GM19025 (cell line): ENCODE results near the gene SNHG17.
"Not testable (repeated sequence)": the region's sequence is repeated elsewhere in the genome, so short reads cannot be mapped to it uniquely, and the experiment has no call there.

Experiments used
- ATAC-seq: cut with Tn5 transposase; IDR thresholded peaks from one replicate; pipeline ENCODE4 v1.9.1; 2021; ENCODE audit warnings: mild to moderate bottlenecking, low read depth, moderate library complexity; ENCODE audit not compliant: unreplicated experiment

Gene SNHG17

DNA sequence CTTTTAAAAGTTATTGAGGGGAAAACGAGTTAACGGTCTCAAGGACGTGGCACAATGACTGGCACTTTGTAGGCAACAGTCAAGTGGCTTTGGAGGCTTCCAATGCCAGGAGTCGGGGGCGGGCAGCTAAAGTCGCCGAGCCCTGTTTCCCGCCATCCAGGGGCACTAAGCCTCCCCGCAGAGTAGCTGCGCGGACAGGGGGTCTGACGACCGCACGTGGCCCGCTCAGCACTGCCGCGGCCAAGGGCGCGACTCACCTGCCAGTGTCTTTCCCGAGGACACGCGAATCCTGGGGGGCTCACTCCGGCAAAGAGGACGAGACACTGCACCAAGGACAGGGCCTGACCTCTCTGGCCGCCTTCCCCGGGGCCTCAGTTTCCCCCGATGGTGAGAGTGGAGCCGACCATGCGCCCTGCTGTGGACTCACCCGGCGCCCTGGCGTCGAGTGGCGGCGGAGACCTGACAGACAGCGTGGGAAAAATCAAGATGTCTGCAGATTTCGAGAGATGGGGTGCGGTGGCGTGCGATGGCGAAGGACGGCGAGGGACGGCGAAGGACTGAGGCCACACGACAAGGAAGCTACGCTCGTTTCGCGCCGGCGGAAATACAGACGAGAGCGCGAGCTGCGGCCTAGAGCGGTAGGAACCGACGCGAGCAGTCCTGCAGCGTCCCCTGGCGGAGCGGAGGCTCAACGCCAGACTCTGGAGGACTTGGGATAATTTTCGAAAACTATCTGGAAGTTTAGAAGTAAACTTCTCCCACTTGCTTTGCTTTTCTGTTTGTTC lies at the start of gene SNHG17:
TSS of gene SNHG17 (minus strand) at position 559 of the 785 bp plus-strand sequence.
- ATAC-seq: no peak

- ATAC-seq: no peak
These were observed 44.5 kb upstream of the SNHG17 start for GRCh38 chr20:38479596-38479995.

DNA sequence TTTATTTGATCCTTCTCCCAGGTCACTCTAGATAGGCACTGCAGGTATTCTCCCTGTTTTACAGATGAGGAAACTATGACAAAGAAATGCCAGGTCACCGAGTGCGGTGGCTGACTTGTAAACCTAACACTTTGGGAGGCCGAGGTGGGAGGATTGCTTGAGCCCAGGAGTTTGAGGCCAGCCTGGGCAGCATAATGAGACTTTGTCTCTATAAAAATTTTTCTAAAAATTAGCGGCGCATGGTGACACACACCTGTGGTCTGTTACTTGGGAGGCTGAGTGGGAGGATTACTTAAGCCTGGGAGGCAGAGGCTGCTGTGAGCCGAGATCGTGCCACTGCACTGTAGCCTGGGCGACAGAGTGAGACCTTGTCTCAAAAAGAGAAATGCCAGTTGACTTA lies 42.6 kb upstream of the SNHG17 start:
- no peak for ATAC-seq

- no peak for ATAC-seq
These were observed 38.3 kb upstream of the SNHG17 start for GRCh38 chr20:38473367-38473795.

DNA sequence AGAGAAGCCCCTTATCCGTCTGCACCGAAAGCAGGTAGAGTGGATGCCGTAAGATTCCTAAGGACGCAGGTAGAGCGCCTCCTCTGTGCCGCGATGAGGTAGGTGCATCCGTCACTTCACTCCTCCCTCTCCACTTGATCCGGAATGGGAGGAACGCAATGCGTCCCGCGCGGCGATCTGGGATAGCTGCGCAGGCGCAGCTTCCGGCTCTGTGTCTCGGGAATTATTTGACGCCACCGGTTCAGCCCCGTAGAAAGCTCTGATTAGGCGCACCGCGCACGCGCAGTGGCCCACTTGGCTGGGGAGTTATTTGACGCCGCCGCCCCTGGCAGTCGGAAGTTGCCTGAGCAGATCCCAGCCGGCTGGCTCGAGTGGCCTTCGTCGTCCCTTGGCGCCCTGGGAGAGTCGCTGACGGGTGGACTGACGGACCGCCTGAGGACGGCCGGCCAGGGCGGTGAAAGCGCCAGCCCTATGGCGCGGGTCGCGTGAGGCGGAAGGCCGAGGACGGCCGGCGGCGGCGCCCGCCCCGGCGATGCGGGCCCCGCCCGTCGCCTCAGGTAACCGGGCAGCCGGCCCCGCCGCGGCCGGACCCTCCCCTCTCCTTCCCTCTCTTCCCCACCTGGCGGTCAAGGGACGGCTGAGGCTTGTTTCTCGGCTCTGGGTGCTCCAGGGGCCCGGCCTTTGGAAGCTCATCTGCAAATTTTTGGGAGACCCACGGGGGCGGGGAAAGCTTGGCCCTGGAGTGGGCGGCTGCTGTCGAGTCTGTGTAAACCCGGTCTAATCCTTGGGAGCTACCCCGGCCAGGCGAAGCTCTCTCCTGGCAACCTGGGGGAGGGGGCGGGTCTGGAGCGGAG lies 37.6 kb upstream of the SNHG17 start, which contains the start of gene RALGAPB:
TSS of gene RALGAPB (plus strand) at position 331 of the 854 bp plus-strand sequence. CDS start 15,590 bp downstream, outside the sequence.
- ATAC-seq: peak; percentile 89

GRCh38 chr20:38471987-38472512 lies 36.9 kb upstream of the SNHG17 start:
- ATAC-seq: peak; percentile 10

DNA sequence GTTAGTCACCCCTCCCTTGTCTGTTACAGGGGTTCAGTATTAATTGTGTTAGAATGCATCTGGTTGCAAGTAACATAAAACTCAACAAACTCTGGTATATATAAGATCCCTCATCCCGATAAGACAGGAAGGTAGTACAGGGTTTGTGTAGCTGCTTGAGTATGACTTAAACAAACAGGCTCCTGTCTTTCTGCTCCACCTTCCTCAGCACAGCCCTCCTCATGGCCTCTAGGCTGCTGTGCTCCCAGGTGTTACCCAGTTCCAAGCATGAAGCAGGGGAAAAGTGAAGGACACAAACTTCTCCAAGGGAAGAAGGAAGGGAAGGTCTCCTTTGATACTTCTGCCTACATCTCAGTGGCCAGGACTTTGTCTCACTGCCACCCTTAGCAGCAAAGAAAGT lies 36.1 kb upstream of the SNHG17 start:
- no peak for ATAC-seq

- no peak for ATAC-seq
These were observed 31.9 kb upstream of the SNHG17 start for GRCh38 chr20:38466983-38467382.

DNA sequence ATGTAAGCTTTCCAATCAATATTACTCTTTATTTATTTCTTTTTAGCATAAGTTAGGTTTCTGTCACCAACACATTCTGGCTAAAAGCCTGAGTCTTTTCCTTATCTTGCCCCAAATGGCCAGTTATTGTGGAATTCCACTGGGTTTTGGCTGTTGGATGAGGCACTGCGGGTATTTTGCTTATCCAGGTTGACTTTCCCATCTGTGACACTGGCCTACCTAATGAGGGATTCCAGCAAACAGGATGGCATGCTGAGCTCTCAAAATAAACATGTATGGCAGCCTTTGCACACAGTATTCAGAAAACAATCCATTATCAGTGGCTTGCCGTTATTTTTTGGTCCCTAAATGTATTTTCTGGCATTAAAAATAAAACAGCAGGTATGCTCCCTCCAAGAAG lies 31.0 kb upstream of the SNHG17 start:
- ATAC-seq: no peak

- not testable (repeated sequence) for ATAC-seq
These were observed 26.4 kb upstream of the SNHG17 start for GRCh38 chr20:38461569-38461968.

DNA sequence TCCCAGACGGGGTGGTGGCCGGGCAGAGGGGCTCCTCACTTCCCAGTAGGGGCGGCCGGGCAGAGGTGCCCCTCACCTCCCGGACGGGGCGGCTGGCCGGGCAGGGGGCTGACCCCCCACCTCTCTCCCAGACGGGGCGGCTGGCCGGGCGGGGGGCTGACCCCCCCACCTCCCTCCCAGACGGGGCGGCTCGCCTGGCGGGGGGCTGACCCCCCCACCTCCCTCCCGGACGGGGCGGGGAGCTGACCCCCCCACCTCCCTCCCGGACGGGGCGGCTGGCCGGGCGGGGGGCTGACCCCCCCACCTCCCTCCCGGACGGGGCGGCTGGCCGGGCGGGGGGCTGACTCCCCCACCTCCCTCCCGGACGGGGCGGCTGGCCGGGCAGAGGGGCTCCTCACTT lies 26.0 kb upstream of the SNHG17 start:
- ATAC-seq: not testable (repeated sequence)

DNA sequence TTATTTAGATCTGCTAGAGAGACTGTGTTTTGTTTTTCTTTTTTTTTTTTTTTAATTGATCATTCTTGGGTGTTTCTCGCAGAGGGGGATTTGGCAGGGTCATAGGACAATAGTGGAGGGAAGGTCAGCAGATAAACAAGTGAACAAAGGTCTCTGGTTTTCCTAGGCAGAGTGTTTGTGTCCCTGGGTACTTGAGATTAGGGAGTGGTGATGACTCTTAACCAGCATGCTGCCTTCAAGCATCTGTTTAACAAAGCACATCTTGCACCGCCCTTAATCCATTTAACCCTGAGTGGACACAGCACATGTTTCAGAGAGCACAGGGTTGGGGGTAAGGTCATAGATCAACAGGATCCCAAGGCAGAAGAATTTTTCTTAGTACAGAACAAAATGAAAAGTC lies 25.5 kb upstream of the SNHG17 start:
- ATAC-seq: not testable (repeated sequence)

DNA sequence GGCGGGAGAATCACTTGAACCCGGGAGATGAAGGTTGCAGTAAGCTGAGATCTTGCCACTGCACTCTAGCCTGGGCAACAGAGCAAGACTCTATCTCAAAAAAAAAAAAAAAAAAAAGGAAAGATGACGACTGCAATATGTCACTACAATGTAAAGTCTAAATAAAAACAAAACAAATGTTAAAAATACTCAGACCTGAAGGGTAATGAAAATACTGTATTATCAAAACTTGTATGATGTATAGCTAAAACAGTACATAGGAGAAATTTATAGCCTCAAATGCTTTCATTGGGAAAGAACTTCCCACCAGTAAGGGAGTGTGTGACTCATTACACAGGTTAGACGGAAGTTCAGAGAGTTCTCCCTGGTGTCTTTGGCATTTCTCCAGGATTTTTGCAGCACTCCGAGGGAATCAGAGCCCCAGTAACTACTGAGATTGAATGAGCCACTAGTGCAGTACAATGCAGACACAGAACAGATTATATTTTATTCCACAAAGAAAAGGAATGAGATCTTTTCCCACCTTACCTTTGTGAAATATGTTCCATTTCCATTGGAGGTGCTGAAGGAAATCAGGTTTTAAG lies 25.0 kb upstream of the SNHG17 start:
- ATAC-seq: no peak

- ATAC-seq: no peak
These were observed 23.2 kb upstream of the SNHG17 start for GRCh38 chr20:38458314-38458713.

GRCh38 chr20:38454556-38455473 lies 19.7 kb upstream of the SNHG17 start:
- no peak for ATAC-seq

GRCh38 chr20:38453941-38454340 lies 18.8 kb upstream of the SNHG17 start:
- no peak for ATAC-seq

GRCh38 chr20:38452880-38453624 lies 17.9 kb upstream of the SNHG17 start:
- no peak for ATAC-seq

GRCh38 chr20:38450412-38450975 lies 15.4 kb upstream of the SNHG17 start:
- no peak for ATAC-seq

- ATAC-seq: no peak
These were observed 13.9 kb upstream of the SNHG17 start for GRCh38 chr20:38449046-38449445.
